ENCODE data around the gene RTL5.

- no peak for TF ChIP-seq CTCF (IDR thresholded peaks at IDR 0.05)
- no peak for TF ChIP-seq TAF1 (IDR thresholded peaks at IDR 0.05; ENCODE audit: borderline replicate concordance, low read depth, low read length)
- no peak for TF ChIP-seq JUND (IDR thresholded peaks at IDR 0.05)
- no peak for TF ChIP-seq POLR2AphosphoS5 (IDR thresholded peaks at IDR 0.05; ENCODE audit: low read depth, low read length)
- no peak for TF ChIP-seq ELF1 (IDR thresholded peaks at IDR 0.05)
- TF ChIP-seq REST (IDR thresholded peaks at IDR 0.05; ENCODE audit: low read depth, low read length), result no peak
Measured at GRCh38 chrX:72079607-72080006, 52.1 kb downstream of the RTL5 start.
